Central memory CD4-positive, alpha-beta T cell (primary cell): ENCODE measurements around the gene ADGRD1.

ENCODE experiments used
- DNase-seq: peaks from one replicate; pipeline ENCODE4 v3.0.0; 2022

ADGRD1 gene

DNA sequence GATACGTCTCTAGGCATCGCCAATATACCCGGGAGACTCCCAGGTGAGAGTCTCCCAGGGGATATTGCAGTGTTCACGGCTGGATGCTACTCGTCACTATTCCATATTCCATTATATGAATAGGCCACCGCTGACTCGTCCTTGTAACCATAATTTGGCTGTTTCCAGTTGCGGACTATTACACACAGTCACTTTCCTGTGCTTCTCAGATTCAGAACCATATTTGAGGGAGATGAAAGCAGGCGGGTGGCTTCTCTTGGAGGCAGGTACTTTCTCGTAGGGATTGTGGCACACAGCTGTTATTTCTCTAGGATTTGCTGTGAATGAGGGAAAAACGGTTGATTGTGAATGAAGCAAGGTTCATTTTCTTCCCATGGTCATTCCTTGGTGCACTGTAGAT lies 73.0 kb downstream of the ADGRD1 start:
- DNase-seq: no peak

GRCh38 chr12:131027264-131027663 lies 73.6 kb downstream of the ADGRD1 start:
- no peak for DNase-seq

GRCh38 chr12:131027876-131028586 lies 74.3 kb downstream of the ADGRD1 start:
- no peak for DNase-seq

- DNase-seq: no peak
Measured at GRCh38 chr12:131028587-131029338, 75.1 kb downstream of the ADGRD1 start.

GRCh38 chr12:131030472-131031328 lies 77.0 kb downstream of the ADGRD1 start:
- no peak for DNase-seq

DNA sequence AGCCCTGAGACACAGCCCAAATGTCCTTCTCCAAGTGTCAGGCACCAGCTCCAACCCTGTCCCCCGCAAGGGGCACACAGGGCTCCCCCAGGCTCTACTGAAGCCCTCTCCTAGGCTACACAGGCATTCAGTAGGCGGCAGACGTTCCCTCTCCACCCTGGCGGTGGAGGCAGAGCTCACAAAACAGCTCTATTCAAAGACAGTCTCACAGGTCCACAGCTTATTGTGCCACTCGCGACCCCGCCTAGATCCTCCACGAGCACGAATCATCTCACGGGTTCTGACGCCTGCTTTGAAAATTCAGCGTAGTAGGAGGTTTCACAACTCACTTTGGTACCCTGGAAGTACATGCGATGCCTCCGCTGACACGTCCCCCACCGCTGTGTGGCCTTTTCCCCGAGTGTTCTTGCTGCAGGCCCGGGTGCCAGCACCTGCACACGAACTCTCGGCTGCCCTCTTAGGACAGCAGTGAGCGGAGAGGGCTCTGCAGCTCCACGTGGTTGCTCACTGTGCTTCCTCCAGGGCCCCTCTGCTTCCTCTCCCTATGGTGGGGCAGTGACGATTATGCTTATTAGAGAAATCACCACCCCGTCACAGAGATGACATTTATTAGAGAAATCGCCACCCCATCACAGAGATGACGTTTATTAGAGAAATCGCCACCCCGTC lies 78.5 kb downstream of the ADGRD1 start:
- no peak for DNase-seq

- no peak for DNase-seq
Measured at GRCh38 chr12:131033486-131033885, 79.8 kb downstream of the ADGRD1 start.

DNA sequence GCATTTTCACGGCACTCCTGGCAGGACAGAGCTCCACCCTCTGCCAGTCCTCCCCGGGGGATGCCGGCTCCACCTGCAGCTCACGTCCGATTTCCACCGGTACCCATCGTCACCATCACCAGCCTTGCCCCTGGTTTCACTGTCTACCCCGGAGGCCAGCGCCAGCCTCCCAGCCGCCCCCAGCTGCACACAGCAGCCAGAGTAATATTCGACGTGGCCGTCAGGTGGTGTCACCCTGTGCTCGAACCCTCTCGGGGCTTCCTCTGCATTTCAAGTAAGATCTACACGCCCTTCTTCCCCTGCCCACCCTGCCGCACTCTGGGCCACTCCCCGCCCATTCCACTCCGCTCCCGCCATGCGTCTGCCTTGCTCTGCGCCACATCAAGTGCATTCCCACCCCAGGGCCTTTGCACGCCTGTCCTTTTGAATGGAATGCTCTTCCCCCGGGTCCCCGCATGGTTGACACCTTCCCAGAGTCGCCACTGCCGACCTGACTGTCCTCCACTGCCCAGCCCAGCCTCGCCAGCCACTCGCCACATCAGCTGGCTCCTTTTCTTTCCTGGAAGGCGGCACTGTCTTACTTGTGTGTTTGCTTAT lies 80.3 kb downstream of the ADGRD1 start:
- DNase-seq: no peak

GRCh38 chr12:131034631-131035244 lies 81.0 kb downstream of the ADGRD1 start:
- DNase-seq: no peak

GRCh38 chr12:131035245-131035681 lies 81.6 kb downstream of the ADGRD1 start:
- DNase-seq: no peak

GRCh38 chr12:131038159-131038558 lies 84.5 kb downstream of the ADGRD1 start:
- no peak for DNase-seq

GRCh38 chr12:131038961-131039950 lies 85.5 kb downstream of the ADGRD1 start:
- no peak for DNase-seq

GRCh38 chr12:131040491-131040890 lies 86.8 kb downstream of the ADGRD1 start:
- no peak for DNase-seq

DNA sequence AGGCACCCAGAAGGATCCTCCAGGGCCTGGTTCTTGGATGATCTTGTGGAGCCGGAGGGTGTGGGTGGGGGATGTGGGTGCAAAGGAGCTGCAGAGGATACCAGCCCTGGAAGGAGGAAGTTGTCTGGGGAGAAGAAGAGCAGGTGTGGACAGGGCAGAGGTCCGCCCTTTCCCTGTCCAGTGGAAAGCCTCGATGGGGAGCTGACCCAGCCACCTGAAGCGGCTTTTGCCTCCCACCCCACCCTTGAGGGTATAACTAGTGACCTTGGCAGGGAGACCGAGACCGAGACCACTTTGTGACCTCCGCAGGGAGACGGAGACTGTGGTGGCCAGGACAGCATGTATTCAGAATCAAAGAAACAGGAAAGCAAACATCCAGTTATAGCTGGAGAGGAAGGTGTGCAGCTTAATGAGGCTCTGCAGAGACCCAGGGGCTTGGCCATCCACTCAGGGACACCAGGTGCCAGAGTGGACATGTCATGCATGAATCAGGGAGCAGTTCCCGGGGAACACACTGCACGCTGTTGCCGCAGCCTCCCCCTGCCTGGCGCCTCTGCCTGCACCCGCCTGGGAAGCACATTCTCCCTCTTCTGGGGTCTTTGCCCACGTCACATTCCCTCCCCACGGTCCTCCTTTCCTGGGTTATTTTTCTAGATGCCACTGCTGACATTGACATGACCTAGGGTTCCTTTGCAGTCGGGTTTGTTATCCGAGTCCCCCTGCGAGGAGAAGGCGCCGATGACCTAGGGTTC lies 87.7 kb downstream of the ADGRD1 start:
- DNase-seq: no peak

DNA sequence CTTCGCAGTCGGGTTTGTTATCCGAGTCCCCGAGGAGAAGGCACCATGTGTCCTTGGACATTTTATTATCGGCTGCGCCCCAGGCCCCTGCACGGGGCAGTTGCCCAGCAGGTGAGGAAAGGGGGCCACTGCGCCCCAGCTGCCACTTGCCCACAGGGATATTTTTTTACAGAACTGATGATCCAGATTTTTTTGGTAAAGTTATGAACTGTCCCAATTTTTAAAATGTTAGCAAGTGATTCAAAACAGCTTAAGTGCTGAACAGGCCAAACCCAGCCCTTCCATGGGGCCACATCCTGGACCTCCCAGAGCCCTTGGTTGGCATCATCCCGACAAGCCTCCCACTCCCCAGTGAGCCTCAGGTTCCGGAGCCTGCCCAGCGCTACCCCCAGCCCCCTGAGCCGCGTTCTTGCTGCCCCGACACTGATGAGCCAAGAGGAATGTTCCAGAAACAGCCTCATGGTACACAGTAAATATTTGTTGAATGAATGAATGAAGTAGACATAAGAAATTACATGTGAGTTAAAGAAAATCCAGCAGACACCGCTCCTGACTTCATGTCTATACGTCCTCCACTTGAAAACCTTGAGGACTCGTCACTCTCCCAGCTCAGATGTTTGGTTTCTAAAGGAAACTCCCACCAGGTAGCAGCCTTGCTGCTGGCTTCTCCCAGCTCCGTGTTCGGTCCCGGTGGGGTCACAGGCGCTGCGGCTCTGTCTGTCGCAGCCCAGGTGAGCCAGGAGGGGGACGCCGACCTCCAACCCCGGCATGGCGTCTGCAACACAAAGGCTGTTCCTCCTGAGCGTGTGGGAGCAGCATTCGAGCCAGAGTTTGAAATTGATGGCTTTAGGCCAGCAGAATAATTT lies 88.5 kb downstream of the ADGRD1 start:
- DNase-seq: no peak

- no peak for DNase-seq
Measured at GRCh38 chr12:131042834-131043245, 89.1 kb downstream of the ADGRD1 start.

- DNase-seq: no peak
Measured at GRCh38 chr12:131043401-131043871, 89.7 kb downstream of the ADGRD1 start.

DNA sequence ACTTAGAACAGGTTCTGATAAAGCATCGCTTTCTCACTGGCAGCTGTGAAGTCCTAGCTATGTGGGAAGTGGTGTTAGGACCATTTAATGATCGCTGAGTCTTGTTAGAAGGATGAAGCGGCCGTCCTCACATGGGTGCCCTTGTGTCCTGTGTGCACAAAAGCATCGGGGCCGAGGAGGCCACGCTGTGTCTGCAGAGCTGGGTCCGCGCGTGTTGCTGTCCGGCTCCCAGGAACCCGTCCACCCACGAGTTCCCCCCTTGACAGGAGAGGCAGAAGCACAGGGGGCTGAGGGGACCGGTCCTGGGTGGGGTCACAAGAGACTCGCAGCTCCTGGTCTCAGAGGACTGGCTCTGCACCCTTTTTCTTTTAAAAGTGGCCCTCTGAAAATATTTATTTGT lies 90.4 kb downstream of the ADGRD1 start:
- no peak for DNase-seq
